ENCODE data around the gene TSN. TPM values are rescaled to one million over a fixed set of nuclear protein-coding genes. Genes with fewer than 3 reads are reported as not detected.

TSN gene
- total RNA-seq, 1 experiment from 2014 or later = 112 TPM

GRCh38 chr2:121798617-121799016 is 43.2 kb downstream of the TSN start:
- no peak overlapping the region for H3K4me3 ChIP-seq (ENCODE audit: low read depth, low read length, poor library complexity, severe bottlenecking)
- BruUV-seq (replicated peaks) = no TSS peak
- POLR2A ChIA-PET (ENCODE audit: low non-redundant PET) = interaction anchor here (0.6 kb wide), 1 partner anchor 703 kb away, joined by 3 read pairs; no protein-coding TSS in a partner anchor
- H3K4me1 ChIP-seq (ENCODE audit: insufficient read depth, low read length, poor library complexity, severe bottlenecking) = no peaks in the 10 kb centered on the region
- no peak for TF ChIP-seq EZH2 (IDR thresholded peaks at IDR 0.05; ENCODE audit: borderline replicate concordance, low read depth, low read length, poor library complexity, severe bottlenecking)
- TF ChIP-seq, protein P1, sequence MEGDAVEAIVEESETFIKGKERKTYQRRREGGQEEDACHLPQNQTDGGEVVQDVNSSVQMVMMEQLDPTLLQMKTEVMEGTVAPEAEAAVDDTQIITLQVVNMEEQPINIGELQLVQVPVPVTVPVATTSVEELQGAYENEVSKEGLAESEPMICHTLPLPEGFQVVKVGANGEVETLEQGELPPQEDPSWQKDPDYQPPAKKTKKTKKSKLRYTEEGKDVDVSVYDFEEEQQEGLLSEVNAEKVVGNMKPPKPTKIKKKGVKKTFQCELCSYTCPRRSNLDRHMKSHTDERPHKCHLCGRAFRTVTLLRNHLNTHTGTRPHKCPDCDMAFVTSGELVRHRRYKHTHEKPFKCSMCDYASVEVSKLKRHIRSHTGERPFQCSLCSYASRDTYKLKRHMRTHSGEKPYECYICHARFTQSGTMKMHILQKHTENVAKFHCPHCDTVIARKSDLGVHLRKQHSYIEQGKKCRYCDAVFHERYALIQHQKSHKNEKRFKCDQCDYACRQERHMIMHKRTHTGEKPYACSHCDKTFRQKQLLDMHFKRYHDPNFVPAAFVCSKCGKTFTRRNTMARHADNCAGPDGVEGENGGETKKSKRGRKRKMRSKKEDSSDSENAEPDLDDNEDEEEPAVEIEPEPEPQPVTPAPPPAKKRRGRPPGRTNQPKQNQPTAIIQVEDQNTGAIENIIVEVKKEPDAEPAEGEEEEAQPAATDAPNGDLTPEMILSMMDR (conservative IDR thresholded peaks at IDR 0.05; ENCODE audit: low read depth, low read length) = no peak
- CTCF ChIA-PET = no interaction called here
- H3K27ac ChIP-seq (ENCODE audit: low read depth, low read length, poor library complexity, severe bottlenecking) = no peak overlapping the region
- H3K36me3 ChIP-seq (ENCODE audit: insufficient read depth, low read length, poor library complexity, severe bottlenecking) = no peaks in the 10 kb centered on the region
- no peak for DNase-seq (ENCODE audit: low spot score)
- no peaks in the 10 kb centered on the region for H3K27me3 ChIP-seq (replicated peaks; ENCODE audit: insufficient read depth, low read depth, low read length, poor library complexity)
- intact Hi-C loops (cut with micrococcal nuclease; ENCODE audit: unreplicated experiment) = no loop called here
- H3K9me3 ChIP-seq (ENCODE audit: low read depth, low read length, poor library complexity, severe bottlenecking) = peaks cover 4% of the 10 kb centered on the region

GRCh38 chr2:121801916-121802315 is 46.5 kb downstream of the TSN start:
- intact Hi-C loops (cut with micrococcal nuclease; ENCODE audit: unreplicated experiment) = no loop called here
- TF ChIP-seq, protein P1 (conservative IDR thresholded peaks at IDR 0.05; ENCODE audit: low read depth, low read length) = no peak
- no peak for TF ChIP-seq EZH2 (IDR thresholded peaks at IDR 0.05; ENCODE audit: borderline replicate concordance, low read depth, low read length, poor library complexity, severe bottlenecking)
- Histone ChIP-seq H3K4me1 (ENCODE audit: insufficient read depth, low read length, poor library complexity, severe bottlenecking) (peaks cover 7% of the 10 kb centered on the region), H3K4me3 (ENCODE audit: low read depth, low read length, poor library complexity, severe bottlenecking) (no peak overlapping the region), H3K27me3 (replicated peaks; ENCODE audit: insufficient read depth, low read depth, low read length, poor library complexity) (no peaks in the 10 kb centered on the region), H3K36me3 (ENCODE audit: insufficient read depth, low read length, poor library complexity, severe bottlenecking) (no peaks in the 10 kb centered on the region), H3K9me3 (ENCODE audit: low read depth, low read length, poor library complexity, severe bottlenecking) (peaks cover 4% of the 10 kb centered on the region), H3K27ac (ENCODE audit: low read depth, low read length, poor library complexity, severe bottlenecking) (no peak overlapping the region)
- POLR2A ChIA-PET (ENCODE audit: low non-redundant PET) = no interaction called here
- no peak for DNase-seq (ENCODE audit: low spot score)
- CTCF ChIA-PET = no interaction called here
- no TSS peak for BruUV-seq (replicated peaks)

- ChIA-PET POLR2A (ENCODE audit: low non-redundant PET) (no interaction called here), CTCF (no interaction called here)
- Histone ChIP-seq H3K36me3 (ENCODE audit: insufficient read depth, low read length, poor library complexity, severe bottlenecking) (no peaks in the 10 kb centered on the region), H3K27me3 (replicated peaks; ENCODE audit: insufficient read depth, low read depth, low read length, poor library complexity) (no peaks in the 10 kb centered on the region), H3K27ac (ENCODE audit: low read depth, low read length, poor library complexity, severe bottlenecking) (no peak overlapping the region), H3K4me1 (ENCODE audit: insufficient read depth, low read length, poor library complexity, severe bottlenecking) (peaks cover 7% of the 10 kb centered on the region), H3K4me3 (ENCODE audit: low read depth, low read length, poor library complexity, severe bottlenecking) (no peak overlapping the region), H3K9me3 (ENCODE audit: low read depth, low read length, poor library complexity, severe bottlenecking) (peaks cover 4% of the 10 kb centered on the region)
- TF ChIP-seq, protein P1 (conservative IDR thresholded peaks at IDR 0.05; ENCODE audit: low read depth, low read length) = no peak
- TF ChIP-seq EZH2 (IDR thresholded peaks at IDR 0.05; ENCODE audit: borderline replicate concordance, low read depth, low read length, poor library complexity, severe bottlenecking) = no peak
- intact Hi-C loops (cut with micrococcal nuclease; ENCODE audit: unreplicated experiment) = no loop called here
- BruUV-seq (replicated peaks) = no TSS peak
- no peak for DNase-seq (ENCODE audit: low spot score)
Measured at GRCh38 chr2:121803503-121803902, 48.1 kb downstream of the TSN start.

All from A673 (cell line).